Erythroblast (primary cell): ENCODE measurements around the gene OR51T1.
"Not testable (repeated sequence)": the region's sequence is repeated elsewhere in the genome, so short reads cannot be mapped to it uniquely, and the experiment has no call there.

ENCODE experiments used
- GATA1 ChIP-seq: IDR thresholded peaks from 2 replicates; pipeline ENCODE4 v1.6.1; 2011; ENCODE audit warnings: low read depth, mild to moderate bottlenecking, control low read depth, low read length, moderate library complexity
- POLR2A ChIP-seq: IDR thresholded peaks from 2 replicates; pipeline ENCODE4 v1.6.1; 2011; ENCODE audit warnings: mild to moderate bottlenecking, low read length

GRCh38 chr11:4854286-4854685, 27.4 kb upstream of the OR51T1 start:
- not testable (repeated sequence) for TF ChIP-seq POLR2A, GATA1
